CD4-positive, CD25-positive, alpha-beta regulatory T cell (primary cell): ENCODE results near the gene AAMDC. TPM values are rescaled to one million over a fixed set of nuclear protein-coding genes. Genes with fewer than 3 reads are reported as not detected.
A peak's percentile ranks its signal among the peaks of the same experiment; 100 is the strongest.

ENCODE experiments used
- ATAC-seq, 2 donors: fragments of 150-1000 bp; cut with Tn5 transposase; one replicate each; pipeline ENCODE4 v1.10.0; 2021; ENCODE audit warnings: low read depth in 2 of 2, moderate number of reproducible peaks in 2 of 2, moderate library complexity in 1 of 2
- DNase-seq, 3 donors: peaks; one replicate each; pipeline versions ENCODE4 v3.0.0 to v3.0.0-alpha.2; 2012 to 2022; ENCODE audit warnings: mixed read lengths in 1 of 3
- H3K27ac ChIP-seq: one replicate; pipeline ENCODE4 v1.7.0; 2013; ENCODE audit warnings: mild to moderate bottlenecking, low read length; ENCODE audit not compliant: insufficient read depth, poor library complexity, severe bottlenecking
- H3K27me3 ChIP-seq: one replicate; pipeline ENCODE4 v1.7.0; 2013; ENCODE audit warnings: low read length; ENCODE audit not compliant: control insufficient read depth, insufficient read depth
- H3K36me3 ChIP-seq: one replicate; pipeline ENCODE4 v1.7.0; 2013; ENCODE audit warnings: mild to moderate bottlenecking, low read length, moderate library complexity; ENCODE audit not compliant: control insufficient read depth, insufficient read depth
- H3K4me1 ChIP-seq: 2 replicates; pipeline ENCODE4 v1.7.0; 2013; ENCODE audit warnings: mild to moderate bottlenecking, low read length; ENCODE audit not compliant: insufficient read depth, control insufficient read depth, poor library complexity, severe bottlenecking
- H3K4me3 ChIP-seq: one replicate; pipeline ENCODE4 v1.7.0; 2013; ENCODE audit warnings: low read depth, mild to moderate bottlenecking, low read length, moderate library complexity
- H3K9me3 ChIP-seq, 2 experiments: 1 replicate in 1 of 2; 2 replicates in 1 of 2; pipeline ENCODE4 v1.7.0; 2013; ENCODE audit warnings: low read length in 2 of 2, mild to moderate bottlenecking in 1 of 2, moderate library complexity in 1 of 2; ENCODE audit not compliant: control insufficient read depth in 2 of 2
- H3K27ac Mint-ChIP-seq, 3 donors: one replicate each; pipeline ENCODE4 v1.8.0; 2020 to 2022; ENCODE audit warnings: mild to moderate bottlenecking in 3 of 3, mixed read lengths in 3 of 3, moderate library complexity in 2 of 3
- H3K27me3 Mint-ChIP-seq: one replicate; pipeline ENCODE4 v1.8.0; 2022; ENCODE audit warnings: mild to moderate bottlenecking, mixed read lengths
- H3K36me3 Mint-ChIP-seq: one replicate; pipeline ENCODE4 v1.8.0; 2020; ENCODE audit warnings: mixed read lengths
- H3K4me1 Mint-ChIP-seq, 4 donors: one replicate each; pipeline ENCODE4 v1.8.0; 2020 to 2022; ENCODE audit warnings: mixed read lengths in 4 of 4, mild to moderate bottlenecking in 1 of 4
- H3K4me3 Mint-ChIP-seq, 4 donors: one replicate each; pipeline ENCODE4 v1.8.0; 2020 to 2022; ENCODE audit warnings: mild to moderate bottlenecking in 4 of 4, mixed read lengths in 4 of 4, moderate library complexity in 3 of 4
- H3K9me3 Mint-ChIP-seq, 7 donors: one replicate each; pipeline ENCODE4 v1.8.0; 2020 to 2022; ENCODE audit warnings: mixed read lengths in 7 of 7, mild to moderate bottlenecking in 3 of 7, moderate library complexity in 2 of 7
- polyA plus RNA-seq, 4 donors: library from polyadenylated mRNA; unstranded; fragments of 300-500 nt; fragmentation: Illumina TruSeq; gene quantifications; one replicate each; pipeline ENCODE4 v1.2.3, GENCODE V29; 2021
- total RNA-seq: library from RNA; stranded (reverse); gene quantifications from one replicate; pipeline ENCODE4 v1.2.3, GENCODE V29; 2022

The AAMDC gene
- total and polyA plus RNA-seq, 5 donors from 2014 or later: 4.8 to 60.9 (median 29.3) TPM

DNA sequence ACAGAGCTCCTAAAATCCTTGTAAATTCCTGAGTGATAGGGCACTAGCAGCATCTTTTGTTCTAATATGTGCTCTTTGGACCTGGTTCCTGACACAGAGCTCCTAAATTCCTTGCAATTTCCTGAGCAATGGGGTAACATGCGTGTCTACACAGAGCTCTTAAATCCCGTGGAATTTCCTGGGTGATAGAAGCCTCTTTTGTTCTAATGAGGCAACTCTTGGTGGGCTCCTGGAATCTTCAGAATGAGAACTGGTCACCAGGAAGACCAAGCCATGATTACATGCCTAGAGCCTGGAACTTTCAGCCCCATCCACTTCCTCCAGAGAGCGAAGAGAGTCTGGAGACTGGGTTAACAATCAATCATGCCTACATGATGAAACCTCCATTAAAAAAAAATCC, 19.5 kb upstream of the AAMDC start:
- H3K4me3 Mint-ChIP-seq: no peak overlapping the region
- Histone ChIP-seq H3K27ac (no peak overlapping the region), H3K9me3 (no peaks in the 10 kb centered on the region), H3K4me3 (no peak overlapping the region), H3K27me3 (no peaks in the 10 kb centered on the region), H3K36me3 (peaks cover 3% of the 10 kb centered on the region), H3K4me1 (peaks cover 23% of the 10 kb centered on the region)
- peak overlapping the region in 1 of 3 donors; percentile 60 for H3K27ac Mint-ChIP-seq
- peaks cover 18 to 78% (median 48%) of the 10 kb centered on the region in 4 donors for H3K4me1 Mint-ChIP-seq
- H3K27me3 Mint-ChIP-seq: no peaks in the 10 kb centered on the region
- peaks cover 16% of the 10 kb centered on the region for H3K36me3 Mint-ChIP-seq
- no peak for DNase-seq
- no peak for ATAC-seq
- peaks cover 0 to 2% (median 0%) of the 10 kb centered on the region in 7 donors for H3K9me3 Mint-ChIP-seq

DNA sequence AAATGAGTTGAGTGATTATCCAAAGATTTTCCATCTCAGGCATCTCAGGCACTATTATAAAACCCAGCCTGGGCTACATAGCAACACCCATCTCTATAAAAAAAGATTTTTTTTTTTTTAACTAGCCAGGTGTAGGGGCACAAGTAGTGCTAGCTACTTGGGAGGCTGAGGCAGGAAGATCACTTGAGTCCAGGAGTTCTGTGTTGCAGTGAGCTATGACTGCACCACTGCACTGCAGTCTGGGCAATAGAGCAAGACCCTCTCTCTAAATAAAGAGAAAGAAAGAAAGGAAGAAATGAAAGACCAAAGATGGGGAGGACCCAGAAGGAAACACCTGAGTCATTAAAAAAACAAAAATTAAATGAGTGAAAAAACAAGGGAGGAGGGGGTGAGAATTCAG, 14.5 kb upstream of the AAMDC start:
- H3K27me3 ChIP-seq: no peaks in the 10 kb centered on the region
- H3K4me3 ChIP-seq: no peak overlapping the region
- H3K4me1 Mint-ChIP-seq: peaks cover 21 to 74% (median 52%) of the 10 kb centered on the region in 4 donors
- H3K9me3 Mint-ChIP-seq: no peaks in the 10 kb centered on the region
- peak overlapping the region in 1 of 4 donors; percentile 86 for H3K4me3 Mint-ChIP-seq
- H3K36me3 Mint-ChIP-seq: peaks cover 36% of the 10 kb centered on the region
- peak overlapping the region in 2 of 3 donors; percentile 16 to 97 for H3K27ac Mint-ChIP-seq
- H3K36me3 ChIP-seq: peaks cover 23% of the 10 kb centered on the region
- H3K27ac ChIP-seq: no peak overlapping the region
- DNase-seq: no peak
- no peaks in the 10 kb centered on the region for H3K9me3 ChIP-seq
- H3K4me1 ChIP-seq: peaks cover 18% of the 10 kb centered on the region
- ATAC-seq: no peak
- no peaks in the 10 kb centered on the region for H3K27me3 Mint-ChIP-seq

DNA sequence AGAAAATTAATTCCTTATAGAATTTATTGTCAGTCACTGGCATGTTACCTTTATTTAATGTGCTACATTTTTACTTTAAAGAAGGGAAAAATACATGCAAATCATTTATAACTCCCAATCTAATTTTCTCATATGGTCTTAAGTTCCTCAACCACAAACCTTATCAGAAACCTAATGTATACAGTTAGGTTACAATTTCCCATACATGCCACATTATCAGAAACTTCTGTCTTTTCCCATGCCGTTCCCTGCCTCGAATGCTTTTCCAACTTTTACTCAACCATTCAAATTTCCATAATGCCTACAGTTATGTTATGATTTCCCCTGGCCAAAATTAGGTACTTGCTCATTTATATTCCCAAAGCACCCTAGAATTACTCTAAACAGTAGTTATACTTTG, 14.0 kb upstream of the AAMDC start:
- Mint-ChIP-seq H3K36me3 (peaks cover 41% of the 10 kb centered on the region), H3K4me1 (peaks cover 22 to 75% (median 54%) of the 10 kb centered on the region in 4 donors), H3K9me3 (no peaks in the 10 kb centered on the region), H3K27ac (peak overlapping the region in 2 of 3 donors; percentile 4 to 97), H3K4me3 (peak overlapping the region in 1 of 4 donors; percentile 17), H3K27me3 (no peaks in the 10 kb centered on the region)
- H3K27me3 ChIP-seq: no peaks in the 10 kb centered on the region
- H3K9me3 ChIP-seq: no peaks in the 10 kb centered on the region
- no peak overlapping the region for H3K27ac ChIP-seq
- H3K4me1 ChIP-seq: peaks cover 21% of the 10 kb centered on the region
- peaks cover 22% of the 10 kb centered on the region for H3K36me3 ChIP-seq
- H3K4me3 ChIP-seq: peak overlapping the region; percentile 17
- DNase-seq (no peak), ATAC-seq (no peak)

DNA sequence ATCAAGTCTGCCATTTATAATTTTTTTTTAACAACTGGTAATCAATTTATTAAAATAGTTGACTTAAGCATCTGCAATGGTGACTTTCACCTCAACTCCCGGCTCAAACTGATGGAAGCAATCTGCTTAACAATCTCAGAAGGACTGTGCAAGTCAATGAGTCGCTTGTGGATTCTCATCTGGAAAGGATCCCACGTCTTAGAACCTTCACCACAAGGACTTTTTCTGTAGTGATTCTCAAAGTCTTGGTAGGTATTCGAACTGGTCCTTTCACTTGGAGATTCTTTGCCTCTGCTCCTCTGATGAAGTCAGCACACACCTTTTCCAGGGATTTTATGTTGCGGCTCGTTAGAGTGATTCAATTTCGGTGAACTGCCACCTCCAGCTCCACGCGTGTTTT, 7.7 kb upstream of the AAMDC start:
- no peaks in the 10 kb centered on the region for H3K27me3 ChIP-seq
- no peak overlapping the region for H3K27ac ChIP-seq
- no peak overlapping the region for H3K4me3 ChIP-seq
- H3K27ac Mint-ChIP-seq: no peak overlapping the region
- DNase-seq: no peak
- H3K4me1 ChIP-seq: peaks cover 24% of the 10 kb centered on the region
- peaks cover 35% of the 10 kb centered on the region for H3K36me3 Mint-ChIP-seq
- H3K27me3 Mint-ChIP-seq: no peaks in the 10 kb centered on the region
- no peak overlapping the region for H3K4me3 Mint-ChIP-seq
- peaks cover 24% of the 10 kb centered on the region for H3K36me3 ChIP-seq
- peaks cover 0 to 4% of the 10 kb centered on the region in 2 experiments for H3K9me3 ChIP-seq
- no peak for ATAC-seq
- peaks cover 28 to 80% (median 55%) of the 10 kb centered on the region in 4 donors for H3K4me1 Mint-ChIP-seq
- H3K9me3 Mint-ChIP-seq: peaks cover 0 to 2% (median 0%) of the 10 kb centered on the region in 7 donors

DNA sequence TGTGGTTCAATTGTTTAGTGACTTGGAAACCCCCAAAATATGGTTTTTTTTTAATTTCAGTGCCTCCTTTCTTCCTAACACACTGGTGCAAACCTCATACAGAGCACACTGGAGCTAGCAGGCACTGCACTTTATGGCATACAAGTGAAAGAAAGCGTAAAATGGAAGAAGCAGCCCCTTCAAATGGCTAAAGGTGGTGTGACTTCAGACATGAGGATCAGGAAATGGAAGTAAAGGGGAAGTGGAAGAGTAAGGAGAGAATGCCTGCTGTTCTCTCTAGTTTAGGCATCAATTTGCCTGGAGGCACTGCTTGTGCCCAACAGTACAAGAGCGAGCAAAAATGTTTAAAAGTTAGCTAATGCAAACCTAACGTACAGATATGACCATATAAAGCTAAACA, 6.1 kb upstream of the AAMDC start:
- H3K4me3 Mint-ChIP-seq: peak overlapping the region in 3 of 4 donors; percentile 14 to 48 (median 29)
- peaks cover 0 to 2% (median 0%) of the 10 kb centered on the region in 7 donors for H3K9me3 Mint-ChIP-seq
- peaks cover 27% of the 10 kb centered on the region for H3K36me3 Mint-ChIP-seq
- no peaks in the 10 kb centered on the region for H3K27me3 Mint-ChIP-seq
- H3K27ac Mint-ChIP-seq: no peak overlapping the region
- H3K36me3 ChIP-seq: peaks cover 19% of the 10 kb centered on the region
- DNase-seq: no peak
- peaks cover 24 to 80% (median 53%) of the 10 kb centered on the region in 4 donors for H3K4me1 Mint-ChIP-seq
- H3K4me3 ChIP-seq: peak overlapping the region; percentile 8
- H3K9me3 ChIP-seq: peaks cover 0 to 4% of the 10 kb centered on the region in 2 experiments
- no peak overlapping the region for H3K27ac ChIP-seq
- no peak for ATAC-seq
- no peaks in the 10 kb centered on the region for H3K27me3 ChIP-seq
- H3K4me1 ChIP-seq: peaks cover 40% of the 10 kb centered on the region

DNA sequence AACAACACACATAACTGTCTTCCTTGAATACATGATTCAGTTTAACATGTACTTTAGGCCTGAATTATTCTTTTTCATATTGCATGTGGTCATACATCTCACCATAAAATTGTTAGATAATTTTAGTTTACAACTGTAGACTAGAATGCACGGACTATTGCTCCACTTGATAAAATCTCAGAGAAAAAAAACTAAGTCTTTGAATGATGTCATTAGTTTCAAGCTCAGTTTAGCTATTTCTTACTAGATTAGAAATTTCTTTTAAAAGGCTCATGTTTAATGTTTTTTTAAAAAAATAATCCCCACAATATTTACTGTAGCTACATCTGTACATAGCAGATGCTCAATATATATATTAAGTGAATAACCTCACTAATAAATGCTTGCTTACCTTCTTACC, 5.5 kb upstream of the AAMDC start:
- DNase-seq: no peak
- Histone ChIP-seq H3K27me3 (no peaks in the 10 kb centered on the region), H3K4me3 (peak overlapping the region; percentile 26), H3K36me3 (peaks cover 13% of the 10 kb centered on the region), H3K4me1 (peaks cover 41% of the 10 kb centered on the region), H3K9me3 (peaks cover 0 to 4% of the 10 kb centered on the region in 2 experiments), H3K27ac (no peak overlapping the region)
- no peak for ATAC-seq
- H3K4me3 Mint-ChIP-seq: peak overlapping the region in 2 of 4 donors; percentile 48 to 51
- H3K27ac Mint-ChIP-seq: no peak overlapping the region
- H3K9me3 Mint-ChIP-seq: peaks cover 0 to 2% (median 0%) of the 10 kb centered on the region in 7 donors
- peaks cover 24 to 74% (median 48%) of the 10 kb centered on the region in 4 donors for H3K4me1 Mint-ChIP-seq
- H3K27me3 Mint-ChIP-seq: peaks cover under 1% of the 10 kb centered on the region
- H3K36me3 Mint-ChIP-seq: peaks cover 23% of the 10 kb centered on the region

DNA sequence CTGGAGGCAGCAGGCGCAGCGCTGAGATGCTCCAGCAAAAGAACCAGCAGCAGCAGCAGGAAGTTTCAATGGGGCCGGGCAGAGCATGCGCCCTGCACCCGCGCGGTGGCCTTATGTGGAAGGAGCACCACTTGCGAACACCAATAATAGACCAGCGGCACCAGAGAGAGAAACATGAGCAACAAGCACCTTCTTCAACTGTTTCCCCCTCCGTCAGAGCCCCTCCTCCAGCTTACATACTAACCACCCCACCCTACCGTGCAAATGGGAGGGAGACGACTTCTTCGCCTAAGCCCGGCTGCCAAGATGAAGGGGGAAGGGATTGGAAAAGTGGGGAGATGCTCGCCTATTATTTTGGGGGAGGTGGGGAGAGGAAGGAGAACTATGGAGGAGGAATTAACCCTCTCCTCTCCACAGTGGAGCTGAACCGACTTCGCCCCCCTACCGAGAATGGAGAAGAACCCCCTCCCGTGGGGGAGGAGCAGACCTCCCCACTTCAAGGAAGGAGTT, 1.5 kb upstream of the AAMDC start:
- H3K27ac ChIP-seq: peak overlapping the region; percentile 93
- DNase-seq: peak; percentile 76 to 94 (median 85)
- H3K9me3 Mint-ChIP-seq: peaks cover 0 to 2% (median 0%) of the 10 kb centered on the region in 7 donors
- peak overlapping the region; percentile 96 to 99 (median 98) for H3K27ac Mint-ChIP-seq
- H3K27me3 Mint-ChIP-seq: peaks cover 8% of the 10 kb centered on the region
- ATAC-seq: peak; percentile 63 to 67
- peaks cover 18 to 52% (median 41%) of the 10 kb centered on the region in 4 donors for H3K4me1 Mint-ChIP-seq
- H3K36me3 Mint-ChIP-seq: peaks cover 7% of the 10 kb centered on the region
- H3K36me3 ChIP-seq: no peaks in the 10 kb centered on the region
- H3K4me3 Mint-ChIP-seq: peak overlapping the region; percentile 94 to 100 (median 99)
- H3K27me3 ChIP-seq: no peaks in the 10 kb centered on the region
- peak overlapping the region; percentile 93 for H3K4me3 ChIP-seq
- H3K9me3 ChIP-seq: peaks cover 0 to 4% of the 10 kb centered on the region in 2 experiments
- H3K4me1 ChIP-seq: peaks cover 49% of the 10 kb centered on the region
